ENCODE measurements around the gene HEMK1. TPM values are rescaled to one million over a fixed set of nuclear protein-coding genes. Genes with fewer than 3 reads are reported as not detected.

Gene HEMK1
- total and polyA plus RNA-seq, 2 donors (not counting 3 experiments of a cell fraction or from before 2014, with no cell fraction given), result 14.2 to 15.2 TPM

GRCh38 chr3:50572801-50573371 lies 3.6 kb downstream of the HEMK1 start:
- Histone ChIP-seq H3K27ac (ENCODE audit: insufficient read depth, low read depth, low read length) (no peak overlapping the region), H4K20me1 (replicated peaks; ENCODE audit: control insufficient read depth, extremely low read depth, insufficient read depth, low read length) (no peaks in the 10 kb centered on the region), H3K4me1 (ENCODE audit: control insufficient read depth, extremely low read depth, insufficient read depth, low read length) (peaks cover 8% of the 10 kb centered on the region), H2AFZ (ENCODE audit: low read depth, low read length) (no peak overlapping the region), H3K9ac (replicated peaks; ENCODE audit: extremely low read depth, insufficient read depth, low read length) (no peak overlapping the region), H3K9me1 (replicated peaks; ENCODE audit: control insufficient read depth, extremely low read depth, insufficient read depth, low read length) (no peaks in the 10 kb centered on the region), H3K79me2 (ENCODE audit: control insufficient read depth, insufficient read depth, low read length) (no peaks in the 10 kb centered on the region), H3K9me3 (replicated peaks; ENCODE audit: control insufficient read depth, insufficient read depth, low read length) (no peaks in the 10 kb centered on the region), H3K27me3 (ENCODE audit: control insufficient read depth in 2 of 2, insufficient read depth in 2 of 2, low read length in 2 of 2) (no peaks in the 10 kb centered on the region), H3K4me2 (ENCODE audit: insufficient read depth, low read length) (no peak overlapping the region), H3K4me3 (replicated peaks in 1 of 3; ENCODE audit: insufficient read depth in 1 of 3, low read depth in 1 of 3, low read length in 3 of 3) (no peak overlapping the region), H3K36me3 (ENCODE audit: control insufficient read depth in 2 of 2, extremely low read depth in 1 of 2, insufficient read depth in 2 of 2, low read length in 2 of 2) (peaks cover 0 to 4% of the 10 kb centered on the region in 2 experiments)
- no peak for FAIRE-seq
- intact Hi-C loops (cut with micrococcal nuclease) (loop anchor here (1.0 kb wide), 3 partner anchors 28 to 79 kb away; no protein-coding TSS in a partner anchor), dilution Hi-C loops (cut with MboI; ENCODE audit: extremely low pct_ligation_motif_present, low sequenced_read_pairs) (no loop called here)
- POLR2A ChIA-PET, result interaction anchor here (0.9 kb wide), 1 partner anchor 39 kb away, joined by 3 read pairs; the partner anchor contains the start of gene CISH
- no TSS peak for BruUV-seq (replicated peaks)
- TF ChIP-seq JUN (IDR thresholded peaks at IDR 0.05; ENCODE audit: borderline replicate concordance, insufficient read depth, insufficient read length, low read depth), result no peak
- no peak for TF ChIP-seq POLR2AphosphoS5 (IDR thresholded peaks at IDR 0.05; ENCODE audit: insufficient read depth, low read depth, low read length)
- no peak for DNase-seq (ENCODE audit: low read depth, low spot score)
- CTCF ChIA-PET, result interaction anchor here (1.1 to 6.0 kb wide), 9 partner anchors 13 to 824 kb away, joined by 3 to 105 read pairs (median 6); partner anchors contain the start of genes CISH and MAPKAPK3

GRCh38 chr3:50573566-50574443 lies 4.5 kb downstream of the HEMK1 start:
- no peaks in the 10 kb centered on the region for H4K20me1 ChIP-seq (replicated peaks; ENCODE audit: control insufficient read depth, extremely low read depth, insufficient read depth, low read length)
- H3K27ac ChIP-seq (ENCODE audit: insufficient read depth, low read depth, low read length), result no peak overlapping the region
- TF ChIP-seq EZH2 (IDR thresholded peaks at IDR 0.05; ENCODE audit: borderline replicate concordance, low read depth, low read length, severe bottlenecking) (no peak), POLR2AphosphoS5 (IDR thresholded peaks at IDR 0.05; ENCODE audit: insufficient read depth, low read depth, low read length) (no peak), POLR2A (IDR thresholded peaks at IDR 0.05; ENCODE audit: low read depth, low read length) (no peak), JUN (IDR thresholded peaks at IDR 0.05; ENCODE audit: borderline replicate concordance, insufficient read depth, insufficient read length, low read depth) (no peak), MAX (IDR thresholded peaks at IDR 0.05; ENCODE audit: insufficient read depth, insufficient read length) (no peak), MYC (IDR thresholded peaks at IDR 0.05; ENCODE audit: low read depth, low read length) (no peak), FOS (IDR thresholded peaks at IDR 0.05; ENCODE audit: borderline replicate concordance, insufficient read depth, low read length) (no peak), GATA2 (IDR thresholded peaks at IDR 0.05; ENCODE audit: insufficient read depth, insufficient read length, low read depth, low read length) (no peak), CTCF (IDR thresholded peaks at IDR 0.05; ENCODE audit: extremely low read depth in 1 of 2, insufficient read depth in 1 of 2, low read depth in 1 of 2, low read length in 2 of 2) (no peak)
- POLR2A ChIA-PET, result interaction anchor here (0.9 kb wide), 1 partner anchor 38 kb away, joined by 3 read pairs; the partner anchor contains the start of gene CISH
- no TSS peak for BruUV-seq (replicated peaks)
- DNase-seq (ENCODE audit: low read depth, low spot score), result no peak
- no peak overlapping the region for H2AFZ ChIP-seq (ENCODE audit: low read depth, low read length)
- H3K9me1 ChIP-seq (replicated peaks; ENCODE audit: control insufficient read depth, extremely low read depth, insufficient read depth, low read length), result no peaks in the 10 kb centered on the region
- dilution Hi-C loops (cut with MboI; ENCODE audit: extremely low pct_ligation_motif_present, low sequenced_read_pairs) (no loop called here), intact Hi-C loops (cut with micrococcal nuclease) (no loop called here)
- no peak for FAIRE-seq
- peaks cover 0 to 4% of the 10 kb centered on the region in 2 experiments for H3K36me3 ChIP-seq (ENCODE audit: control insufficient read depth in 2 of 2, extremely low read depth in 1 of 2, insufficient read depth in 2 of 2, low read length in 2 of 2)
- H3K4me1 ChIP-seq (ENCODE audit: control insufficient read depth, extremely low read depth, insufficient read depth, low read length), result peaks cover 7% of the 10 kb centered on the region
- CTCF ChIA-PET, result interaction anchor here (1.4 to 6.0 kb wide), 4 partner anchors 17 to 42 kb away, joined by 4 to 105 read pairs (median 36); partner anchors contain the start of genes CISH and MAPKAPK3
- no peak overlapping the region for H3K4me3 ChIP-seq (replicated peaks in 1 of 3; ENCODE audit: insufficient read depth in 1 of 3, low read depth in 1 of 3, low read length in 3 of 3)
- H3K79me2 ChIP-seq (ENCODE audit: control insufficient read depth, insufficient read depth, low read length), result no peaks in the 10 kb centered on the region
- no peaks in the 10 kb centered on the region for H3K27me3 ChIP-seq (ENCODE audit: control insufficient read depth in 2 of 2, insufficient read depth in 2 of 2, low read length in 2 of 2)
- no peak overlapping the region for H3K4me2 ChIP-seq (ENCODE audit: insufficient read depth, low read length)
- H3K9me3 ChIP-seq (replicated peaks; ENCODE audit: control insufficient read depth, insufficient read depth, low read length), result no peaks in the 10 kb centered on the region
- no peak overlapping the region for H3K9ac ChIP-seq (replicated peaks; ENCODE audit: extremely low read depth, insufficient read depth, low read length)
